NCI-H2171 treated with DMSO at 0.1 percent for 48 hours (cell line): ENCODE measurements around the gene FBXL2.
"Not testable (repeated sequence)": the region's sequence is repeated elsewhere in the genome, so short reads cannot be mapped to it uniquely, and the experiment has no call there.

ENCODE experiments used
- DNase-seq: peaks from one replicate; lab custom pipeline; 2025; lab: John Stamatoyannopoulos, UW

Gene FBXL2

GRCh38 chr3:33386631-33387030, 109.4 kb downstream of the FBXL2 start:
- no peak for DNase-seq

DNA sequence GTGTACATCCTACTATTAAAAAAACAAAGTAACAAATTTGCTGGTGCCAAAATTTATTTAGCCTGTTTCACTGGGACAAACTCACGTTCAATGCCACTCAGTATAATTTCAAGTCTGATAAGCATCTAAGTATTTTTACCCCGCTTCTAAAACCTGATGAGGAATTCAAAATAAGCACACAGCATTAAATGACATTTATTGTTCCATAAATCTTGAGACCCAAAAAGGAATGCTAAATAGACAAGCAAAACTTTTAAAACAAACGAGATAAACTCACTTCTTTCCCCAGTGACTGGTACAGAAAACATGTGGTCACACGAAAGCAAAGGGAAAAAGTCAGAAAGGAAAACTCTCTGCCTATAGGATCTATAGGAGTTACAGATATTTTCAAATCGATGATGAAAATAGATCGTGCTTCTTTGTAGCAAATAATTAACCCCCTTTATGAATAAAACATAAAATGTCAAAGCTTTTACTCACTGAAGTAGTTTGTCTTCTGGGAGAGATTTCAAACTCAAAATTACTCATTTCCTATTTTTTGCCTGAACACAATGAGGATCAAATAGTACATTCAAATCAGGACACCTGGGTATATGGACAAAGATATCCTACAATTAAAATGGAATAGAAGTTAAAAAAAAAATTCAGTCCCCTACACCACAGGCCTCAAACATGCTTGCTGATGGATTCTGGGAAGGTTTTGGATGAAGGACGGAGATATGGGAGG, 111.3 kb downstream of the FBXL2 start:
- no peak for DNase-seq

DNA sequence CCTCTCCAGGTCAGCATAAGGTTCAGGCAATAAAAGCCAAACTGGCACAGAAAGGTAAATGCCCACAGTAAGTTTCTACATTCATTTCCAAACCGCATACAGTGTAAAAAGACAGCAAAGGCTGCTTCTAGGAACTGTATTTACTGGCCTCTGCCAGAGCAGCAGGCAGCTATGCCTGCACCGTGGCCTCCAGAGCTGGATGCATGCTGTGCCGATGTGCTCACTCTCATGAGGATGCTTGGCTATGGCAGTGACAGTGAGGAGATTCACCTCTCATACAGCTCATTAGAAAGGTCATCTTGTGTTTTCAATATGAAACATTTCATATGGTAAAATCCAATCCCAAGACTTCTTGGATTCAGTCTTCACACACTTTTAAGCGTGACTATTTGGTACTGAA, 112.7 kb downstream of the FBXL2 start:
- DNase-seq: no peak

- no peak for DNase-seq
These were observed 114.2 kb downstream of the FBXL2 start for GRCh38 chr3:33391255-33391995.

DNA sequence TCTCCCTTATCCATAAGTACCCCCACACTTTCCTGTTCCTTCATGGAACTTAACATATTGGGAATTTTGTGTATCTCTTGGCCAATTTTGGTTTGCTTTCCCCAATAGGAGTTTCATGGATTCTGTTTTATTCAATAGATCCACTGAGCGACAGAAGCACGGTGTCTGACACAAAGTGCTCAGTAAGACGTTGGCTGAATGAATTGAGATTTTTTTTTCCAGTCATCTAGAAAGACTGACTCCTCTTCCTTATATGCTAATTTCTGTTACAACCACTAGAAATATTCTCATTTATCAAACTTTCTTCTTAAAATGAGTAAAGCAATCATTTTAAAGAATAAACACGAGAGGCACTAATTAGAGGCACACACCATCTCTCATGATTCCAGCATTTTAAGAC, 114.9 kb downstream of the FBXL2 start:
- DNase-seq: no peak

- no peak for DNase-seq
These were observed 115.5 kb downstream of the FBXL2 start for GRCh38 chr3:33392703-33393125.

DNA sequence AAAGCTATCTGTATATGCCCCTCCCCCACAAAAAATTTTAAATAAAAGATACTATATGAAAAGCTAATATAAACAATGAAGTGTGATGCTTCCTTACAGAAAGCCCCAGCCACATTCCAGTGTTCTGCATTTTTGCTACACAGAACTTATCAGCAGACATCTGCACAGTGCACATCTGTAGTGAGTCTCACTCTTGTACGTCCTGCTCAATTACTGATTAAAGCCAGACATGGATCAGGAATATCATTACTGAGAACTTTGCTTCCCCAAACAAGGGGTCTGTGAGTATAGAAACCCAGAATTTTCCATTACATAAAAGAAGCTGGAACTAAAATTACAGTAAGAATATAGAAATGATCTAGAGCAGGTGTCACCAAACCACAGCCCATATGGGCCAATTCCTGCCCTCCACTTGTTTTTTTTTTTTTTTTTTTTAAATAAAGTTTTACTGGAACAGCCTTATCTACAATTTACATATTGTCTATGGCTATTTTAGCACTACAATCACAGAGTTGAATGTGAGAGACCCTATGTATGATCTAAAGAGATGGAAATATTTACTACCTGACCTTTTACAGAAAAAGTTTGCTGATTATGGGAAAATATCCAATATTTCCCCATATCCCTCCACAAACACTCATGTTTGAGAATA, 117.3 kb downstream of the FBXL2 start:
- DNase-seq: no peak

DNA sequence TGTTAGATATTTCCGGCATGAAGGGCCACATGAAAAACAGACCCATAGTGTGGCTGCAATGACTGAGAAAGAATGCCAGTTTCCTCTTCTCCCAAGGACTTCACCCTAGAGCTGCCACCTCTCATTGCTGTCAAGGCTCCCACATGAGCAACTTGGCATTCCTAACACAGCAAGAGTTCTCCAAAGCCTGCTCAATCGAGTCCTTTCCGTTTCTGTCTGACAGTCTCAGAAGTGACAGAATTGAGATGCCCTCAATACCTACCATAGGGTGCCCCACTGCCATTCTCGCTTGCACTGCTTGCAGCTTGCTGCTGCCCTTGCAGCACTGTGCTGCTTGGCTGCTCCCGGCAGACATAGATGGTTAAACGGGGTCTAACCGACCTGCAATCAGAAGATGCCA, 118.7 kb downstream of the FBXL2 start:
- DNase-seq: no peak

DNA sequence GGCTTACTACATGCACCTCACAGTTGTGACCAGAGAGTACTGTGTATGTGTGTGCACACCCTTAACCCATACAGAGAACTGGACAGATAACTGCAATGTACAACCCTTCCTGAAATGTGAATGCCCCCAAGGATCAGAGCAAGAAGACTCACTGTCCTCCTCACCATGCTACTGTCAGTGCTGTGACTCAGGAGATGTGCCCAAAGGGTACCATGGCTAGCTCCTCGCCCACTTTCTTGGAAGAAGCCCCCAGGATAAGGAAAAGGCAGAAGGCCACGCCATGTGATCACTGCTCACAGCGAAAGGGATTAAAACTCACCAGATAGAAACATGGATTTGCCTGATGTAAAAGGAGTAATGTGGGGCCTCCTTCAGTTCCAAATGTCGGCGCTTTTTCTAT, 121.2 kb downstream of the FBXL2 start:
- no peak for DNase-seq

GRCh38 chr3:33401781-33402180, 124.5 kb downstream of the FBXL2 start:
- no peak for DNase-seq

DNA sequence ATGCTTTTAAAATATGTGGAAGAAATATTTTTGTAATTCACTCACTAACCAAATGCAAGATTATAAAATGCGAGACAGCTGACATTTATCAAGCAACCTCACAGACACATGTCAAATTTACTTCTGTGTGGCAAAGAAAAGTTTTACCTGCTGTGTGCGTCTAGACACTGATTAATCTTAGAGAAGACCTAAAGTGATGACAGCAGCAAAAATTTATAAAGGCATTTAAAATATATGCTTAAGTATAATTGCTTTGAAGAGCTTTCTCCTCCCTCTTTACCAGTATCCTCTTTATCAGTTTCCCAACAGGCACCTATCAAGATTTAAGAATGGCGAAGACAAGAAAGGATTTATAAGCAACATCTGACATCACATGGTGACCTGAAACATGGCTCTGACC, 125.7 kb downstream of the FBXL2 start:
- DNase-seq: no peak

- no peak for DNase-seq
These were observed 126.5 kb downstream of the FBXL2 start for GRCh38 chr3:33403756-33404155.

DNA sequence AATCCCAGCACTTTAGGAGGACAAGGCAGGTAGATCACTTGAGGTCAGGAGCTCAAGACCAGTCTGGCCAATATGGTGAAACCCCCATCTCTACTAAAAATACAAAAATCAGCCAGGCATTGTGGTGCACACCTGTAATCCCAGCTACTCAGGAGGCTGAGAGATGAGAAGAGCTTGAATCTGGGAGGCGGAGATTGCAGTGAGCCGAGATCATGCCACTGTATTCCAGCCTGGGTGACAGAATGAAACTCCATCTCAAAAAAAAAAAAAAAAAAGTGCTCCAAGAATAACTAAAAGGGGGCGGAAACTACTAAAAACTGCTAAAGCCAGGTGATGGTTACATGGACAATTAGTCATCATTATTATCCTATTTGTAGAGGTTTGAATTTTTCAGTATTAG, 133.6 kb downstream of the FBXL2 start:
- not testable (repeated sequence) for DNase-seq

- DNase-seq: no peak
These were observed 139.9 kb downstream of the FBXL2 start for GRCh38 chr3:33417066-33417673.

DNA sequence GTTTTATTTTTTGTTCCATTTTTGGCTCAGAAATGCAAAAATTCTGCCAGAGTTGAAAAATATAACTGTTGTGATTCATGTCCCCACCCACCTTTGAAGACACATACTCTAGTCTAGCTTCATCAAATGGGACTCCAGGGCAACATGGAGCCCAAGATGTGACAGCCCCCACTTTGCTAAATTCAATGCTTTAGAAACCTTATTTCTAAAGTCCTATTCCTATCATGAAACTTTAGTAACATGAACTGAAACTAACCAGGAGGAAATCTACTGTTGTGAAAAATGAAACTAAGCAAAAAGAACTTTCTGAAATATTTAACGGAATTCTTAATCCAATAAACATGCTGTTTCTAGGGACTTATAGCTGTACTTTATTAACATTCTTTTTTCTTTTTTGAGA, 142.7 kb downstream of the FBXL2 start:
- no peak for DNase-seq

GRCh38 chr3:33420966-33421365, 143.7 kb downstream of the FBXL2 start:
- no peak for DNase-seq

DNA sequence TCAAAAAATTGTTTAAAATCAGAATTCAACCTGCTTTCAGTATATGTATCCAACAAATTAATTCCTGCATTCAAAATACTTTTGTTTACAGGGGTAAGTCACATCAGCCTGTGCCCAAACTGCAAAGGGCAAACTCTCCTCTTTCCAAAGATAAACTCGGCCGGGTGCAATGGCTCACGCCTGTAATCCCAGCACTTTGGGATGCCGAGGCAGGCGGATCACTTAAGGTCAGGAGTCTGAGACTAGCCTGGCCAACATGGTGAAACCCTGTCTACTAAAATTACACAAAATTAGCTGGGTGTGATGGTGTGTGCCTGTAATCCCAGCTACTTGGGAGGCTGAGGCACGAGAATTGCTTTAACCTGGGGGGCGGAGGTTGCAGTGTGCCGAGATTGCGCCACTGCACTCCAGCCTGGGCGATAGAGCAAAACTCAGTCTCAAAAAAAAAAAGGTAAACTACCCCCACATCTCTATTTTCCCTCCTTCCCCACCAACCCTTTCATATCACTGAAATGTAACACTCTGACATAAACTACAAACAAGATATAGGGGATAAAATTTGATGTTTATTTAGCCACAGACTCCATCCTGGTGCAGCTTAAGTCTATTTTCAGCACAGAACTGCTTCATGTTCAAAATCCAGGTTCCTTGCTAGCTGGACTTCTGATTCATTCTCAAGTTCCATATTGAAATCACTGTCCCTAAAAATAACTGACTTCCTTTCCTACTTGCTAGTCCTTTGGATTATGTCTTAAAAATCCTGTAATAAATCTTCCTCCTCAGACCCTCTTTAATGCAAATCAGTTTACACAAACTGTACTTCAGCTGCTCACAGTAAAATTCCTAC, 147.6 kb downstream of the FBXL2 start:
- no peak for DNase-seq

DNA sequence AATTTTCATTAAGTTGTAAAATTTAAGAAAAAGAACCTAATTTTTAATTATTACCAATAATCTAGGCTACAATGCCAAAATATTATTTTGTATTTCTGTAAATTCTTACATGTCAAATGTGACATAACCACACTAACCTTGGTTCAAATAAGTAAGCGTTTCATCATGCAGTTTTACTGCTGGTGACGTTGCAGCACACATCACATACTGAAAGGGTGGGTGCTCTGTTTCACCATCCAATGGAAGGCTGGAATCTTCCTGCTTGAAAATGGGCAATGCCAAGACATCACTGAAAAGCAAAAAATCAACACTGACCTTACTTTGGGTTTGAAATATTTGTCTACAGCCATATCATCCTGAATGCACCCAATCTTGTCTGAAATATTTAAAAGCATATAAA, 148.2 kb downstream of the FBXL2 start:
- no peak for DNase-seq

GRCh38 chr3:33426068-33426467, 148.8 kb downstream of the FBXL2 start:
- DNase-seq: peak; percentile 30

DNA sequence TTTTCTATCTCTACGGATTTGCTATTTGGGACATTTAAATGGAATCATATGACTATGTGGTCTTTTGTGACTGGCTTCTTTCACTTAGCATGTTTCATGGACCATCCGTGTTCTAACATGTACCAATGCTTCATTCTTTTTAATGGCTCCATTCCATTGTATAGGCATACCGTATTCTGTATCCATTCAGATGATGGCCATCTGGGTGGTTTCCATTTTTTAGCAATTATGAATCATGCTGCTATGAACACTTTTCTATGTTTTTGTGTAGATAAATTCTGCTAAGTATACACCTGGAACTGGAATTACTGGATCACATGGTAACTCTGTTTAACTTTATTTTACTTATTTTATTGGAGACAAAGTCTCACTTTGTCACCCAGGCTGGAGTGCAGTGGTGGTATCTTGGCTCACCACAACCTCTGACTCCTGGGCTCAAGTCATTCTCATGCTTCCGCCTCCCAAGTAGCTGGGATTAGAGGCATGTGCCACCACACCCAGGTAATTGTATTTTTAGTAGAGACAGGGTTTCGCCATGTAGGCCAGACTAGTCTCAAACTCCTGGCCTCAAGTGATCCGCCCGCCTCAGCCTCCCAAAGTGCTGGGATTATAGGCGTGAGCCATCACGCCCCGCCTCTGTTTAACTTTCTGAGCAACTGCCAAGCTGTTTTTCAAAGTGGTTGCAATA, 149.5 kb downstream of the FBXL2 start:
- no peak for DNase-seq

DNA sequence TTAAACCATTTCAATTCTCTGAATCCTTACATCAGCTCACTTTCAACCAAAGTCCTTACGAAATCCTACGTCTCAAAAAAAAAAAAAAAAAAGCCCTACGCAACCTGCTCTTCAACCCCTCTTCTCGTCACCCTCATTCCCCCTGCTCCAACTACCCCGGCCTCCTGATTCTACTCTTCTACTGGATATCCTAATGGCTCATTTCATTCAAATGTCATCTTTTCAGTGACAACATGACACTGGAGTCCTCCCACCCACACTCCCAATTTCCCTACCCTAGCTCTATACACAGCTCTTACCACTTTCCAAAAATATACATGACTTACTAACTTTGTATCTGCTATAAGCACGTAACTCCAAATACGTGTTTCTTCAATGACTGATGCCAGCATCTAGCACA, 151.5 kb downstream of the FBXL2 start:
- DNase-seq: no peak
